ENCODE data around the gene SLC4A11.
"Not testable (repeated sequence)": the region's sequence is repeated elsewhere in the genome, so short reads cannot be mapped to it uniquely, and the experiment has no call there.

SLC4A11 gene

DNA sequence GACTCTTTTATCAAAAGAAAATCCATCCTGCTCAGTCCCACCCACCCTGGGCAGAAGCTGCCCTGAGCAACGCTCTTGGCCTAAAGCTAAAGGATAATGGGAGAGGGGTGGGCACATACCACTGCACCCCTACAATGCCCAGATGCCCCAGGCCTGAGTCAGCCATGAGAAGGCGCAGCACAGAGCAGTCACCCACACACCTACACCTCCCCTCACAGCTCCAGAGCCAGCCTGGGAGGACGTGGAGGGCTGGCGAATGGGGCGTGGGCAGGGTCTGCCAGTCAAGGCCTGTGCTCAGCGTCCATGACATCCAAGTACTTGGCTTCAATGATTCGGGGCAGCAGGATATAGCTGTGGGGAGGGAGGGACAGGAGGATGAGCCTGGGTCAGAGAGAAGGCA is 11.5 kb downstream of the SLC4A11 start:
- no peak for DNase-seq

DNA sequence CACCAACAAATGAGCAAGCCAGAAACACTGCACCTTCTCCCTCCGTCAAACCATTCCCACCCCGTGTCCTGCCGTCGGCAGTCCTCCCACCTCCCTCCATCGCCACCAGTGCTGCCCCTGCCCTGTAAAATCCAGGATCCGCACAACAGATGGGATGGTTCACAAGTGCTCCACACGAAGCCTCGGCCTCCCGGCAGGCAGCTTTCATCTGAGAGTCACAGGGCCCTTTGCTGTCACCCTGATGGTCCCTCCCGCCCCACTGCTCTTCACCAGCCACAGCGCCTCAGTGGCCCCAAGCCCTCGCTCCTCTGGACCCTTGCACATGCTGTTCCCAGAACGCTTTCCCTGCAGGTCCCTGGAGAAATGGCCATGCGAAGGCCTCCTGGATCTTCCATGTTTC is 12.1 kb downstream of the SLC4A11 start:
- DNase-seq: no peak

DNA sequence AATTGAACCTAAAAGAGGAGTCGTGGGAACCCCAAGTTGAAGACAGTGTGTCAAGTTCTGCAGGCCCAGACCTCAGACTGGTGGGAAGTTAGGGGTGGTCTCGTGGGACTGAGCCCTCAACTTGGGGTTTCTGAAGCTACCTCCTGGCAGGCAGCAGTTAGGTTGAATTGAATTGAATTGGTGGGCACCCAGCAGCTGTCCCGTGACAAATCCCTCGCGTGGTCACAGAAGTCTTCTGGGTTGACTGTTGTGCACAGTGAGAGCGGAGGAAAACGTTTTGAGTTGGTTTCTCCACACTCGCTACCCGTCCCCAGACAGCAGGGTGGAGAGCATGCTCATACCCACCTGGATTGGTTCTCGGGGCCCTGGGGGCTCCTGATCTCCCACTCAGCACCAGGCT is 12.9 kb downstream of the SLC4A11 start:
- DNase-seq: no peak

DNA sequence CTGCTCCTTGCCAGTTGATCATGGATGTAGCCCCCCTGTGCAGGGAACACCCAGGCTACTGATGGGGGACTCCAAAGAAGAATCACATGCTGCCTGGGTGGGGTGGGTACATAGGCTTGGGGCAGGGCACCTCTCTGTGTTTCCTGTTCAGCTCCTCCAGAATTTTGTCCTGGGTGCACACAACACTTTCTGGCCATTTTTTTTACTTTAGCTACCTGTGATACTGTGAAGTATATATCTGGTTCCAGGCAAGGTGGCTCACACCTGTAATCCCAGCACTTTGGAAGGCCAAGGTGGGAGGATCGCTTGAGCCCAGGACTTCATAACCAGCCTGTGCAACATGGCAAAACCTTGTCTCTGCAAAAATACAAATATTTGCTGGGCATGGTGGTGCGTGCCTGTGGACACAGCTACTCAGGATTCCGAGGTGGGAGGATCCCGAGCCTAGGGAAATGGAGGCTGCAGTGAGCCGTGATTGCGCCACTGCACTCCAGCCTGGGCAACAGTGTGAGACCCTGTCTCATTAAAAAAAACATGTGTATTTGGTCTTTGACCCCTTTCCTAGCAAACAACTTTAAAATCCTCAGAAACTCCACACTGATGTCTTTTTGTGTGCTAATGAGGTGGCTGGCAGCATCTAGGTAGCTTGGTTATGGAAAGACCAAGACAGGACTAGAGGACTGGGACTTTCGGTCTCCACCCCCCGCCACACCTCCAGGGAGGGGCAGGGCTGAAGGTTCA is 14.1 kb downstream of the SLC4A11 start:
- no peak for DNase-seq

DNA sequence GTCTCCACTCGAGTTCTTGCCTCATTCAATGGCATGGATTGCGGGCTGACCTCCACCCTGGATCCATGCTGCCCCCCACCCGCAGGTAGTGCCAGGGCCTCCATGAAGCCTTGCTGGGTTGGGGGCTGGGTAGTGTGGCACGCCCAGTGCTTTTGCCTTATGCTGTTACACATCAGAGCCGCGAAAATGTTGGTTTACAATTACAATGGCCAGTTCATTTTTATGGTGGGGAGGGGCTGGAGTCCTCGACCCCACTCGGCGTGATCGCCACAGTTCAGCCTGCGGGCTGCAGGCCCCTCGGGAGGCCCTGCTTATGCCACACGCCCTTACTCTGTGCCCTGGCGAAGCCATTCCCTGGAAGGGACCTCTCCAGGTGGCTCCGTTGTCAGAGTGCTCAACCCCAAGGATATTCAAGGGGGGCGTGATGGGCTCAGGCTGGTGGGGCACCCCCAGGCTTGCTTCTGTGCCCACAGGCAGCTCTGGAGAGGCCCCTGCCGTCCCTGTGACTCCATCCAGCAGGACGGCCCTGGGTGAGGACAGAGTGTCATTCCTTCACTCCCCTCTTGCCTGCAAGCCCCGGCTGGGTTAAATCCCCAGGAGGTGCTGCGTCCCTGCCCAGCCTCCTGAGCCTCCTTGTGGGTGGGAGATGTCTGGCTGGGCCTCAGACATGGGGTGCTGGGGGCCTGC is 14.9 kb downstream of the SLC4A11 start:
- no peak for DNase-seq

- DNase-seq: no peak
These were observed 15.4 kb downstream of the SLC4A11 start for GRCh38 chr20:3223651-3223993.

- no peak for DNase-seq
These were observed 16.1 kb downstream of the SLC4A11 start for GRCh38 chr20:3222635-3223600.

DNA sequence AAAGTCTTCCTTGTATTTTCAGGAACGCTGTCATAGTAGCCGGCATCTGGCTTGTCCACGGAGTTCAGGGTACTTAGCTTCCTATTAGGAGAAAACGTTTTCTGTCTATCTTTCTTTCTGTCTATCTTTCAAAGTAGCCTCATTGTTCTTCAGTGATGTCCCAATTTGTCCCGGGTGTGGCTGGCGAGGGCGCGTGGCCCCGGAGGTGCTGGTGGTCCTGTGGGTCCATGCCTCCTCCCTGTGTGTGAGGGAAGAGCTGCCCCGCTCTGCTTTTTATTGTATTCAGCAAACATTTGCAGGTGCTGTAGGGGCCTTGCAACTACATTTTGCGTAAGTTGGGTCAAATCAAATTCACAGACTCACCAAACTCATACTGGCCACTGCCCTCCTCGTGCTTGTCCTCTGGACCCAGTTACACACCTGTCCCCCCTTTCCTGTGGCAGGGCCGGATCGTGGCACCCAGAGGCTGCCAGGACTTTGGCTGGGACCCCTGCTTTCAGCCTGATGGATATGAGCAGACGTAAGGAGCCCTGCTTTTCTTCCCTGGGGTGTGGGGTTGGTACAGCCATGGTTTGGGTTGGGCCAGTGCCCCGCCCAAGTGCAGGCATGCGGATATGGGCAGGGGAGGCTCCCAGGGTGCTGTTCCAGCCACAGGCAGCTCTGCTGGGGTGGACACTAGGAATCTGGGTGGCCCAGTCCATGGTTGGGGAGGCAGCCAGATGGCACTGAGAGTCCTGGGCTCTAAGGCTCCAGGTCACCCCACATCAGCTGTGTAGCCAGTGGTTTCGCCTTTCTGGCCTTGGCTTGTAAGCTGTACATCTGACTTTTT is 17.4 kb downstream of the SLC4A11 start:
- DNase-seq: no peak

GRCh38 chr20:3218307-3218988 is 20.5 kb downstream of the SLC4A11 start:
- peak; percentile 45 for DNase-seq

GRCh38 chr20:3215359-3215917 is 23.6 kb downstream of the SLC4A11 start:
- DNase-seq: not testable (repeated sequence)

GRCh38 chr20:3213226-3213625 is 25.8 kb downstream of the SLC4A11 start:
- DNase-seq: no peak

- DNase-seq: no peak
These were observed 28.6 kb downstream of the SLC4A11 start for GRCh38 chr20:3210346-3210745.

GRCh38 chr20:3209946-3210317 is 29.1 kb downstream of the SLC4A11 start:
- DNase-seq: no peak

DNA sequence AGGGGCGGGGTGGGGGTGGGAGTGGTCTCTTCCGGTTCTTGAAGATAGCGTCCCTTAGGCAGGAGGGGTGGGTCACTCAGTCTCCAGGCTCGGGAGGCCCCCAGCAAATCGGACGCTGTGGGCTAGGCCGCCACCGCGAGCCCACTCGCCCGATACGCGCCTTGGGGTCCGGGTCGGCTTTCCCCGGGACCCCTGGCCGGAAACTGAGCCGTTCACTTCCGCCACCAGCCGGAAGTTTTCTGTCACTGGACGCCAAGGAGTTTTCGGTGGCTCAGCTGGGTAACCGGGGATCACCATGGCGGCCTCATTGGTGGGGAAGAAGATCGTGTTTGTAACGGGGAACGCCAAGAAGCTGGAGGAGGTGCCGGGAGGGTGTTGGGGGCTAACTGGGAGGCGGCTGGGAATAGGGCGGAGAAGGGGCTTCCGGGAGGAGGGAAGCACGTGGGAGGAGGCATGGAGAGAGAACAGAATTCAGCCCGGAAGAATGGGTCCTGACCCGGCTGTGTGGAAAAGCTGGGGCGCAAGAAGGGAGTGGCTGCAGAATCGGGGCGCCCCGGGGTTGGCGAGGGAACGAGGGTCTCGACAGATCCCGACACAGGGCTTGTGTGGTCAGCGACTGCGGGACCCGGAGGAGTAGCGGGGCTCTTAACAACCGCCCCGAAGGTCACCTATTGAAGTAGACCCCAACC is 29.6 kb downstream of the SLC4A11 start, which contains the start of gene ITPA:
Gene ITPA (plus strand): TSS at position 242 of the 689 bp plus-strand sequence. CDS start 54 bp downstream, at position 296.
- DNase-seq: peak; percentile 52

DNA sequence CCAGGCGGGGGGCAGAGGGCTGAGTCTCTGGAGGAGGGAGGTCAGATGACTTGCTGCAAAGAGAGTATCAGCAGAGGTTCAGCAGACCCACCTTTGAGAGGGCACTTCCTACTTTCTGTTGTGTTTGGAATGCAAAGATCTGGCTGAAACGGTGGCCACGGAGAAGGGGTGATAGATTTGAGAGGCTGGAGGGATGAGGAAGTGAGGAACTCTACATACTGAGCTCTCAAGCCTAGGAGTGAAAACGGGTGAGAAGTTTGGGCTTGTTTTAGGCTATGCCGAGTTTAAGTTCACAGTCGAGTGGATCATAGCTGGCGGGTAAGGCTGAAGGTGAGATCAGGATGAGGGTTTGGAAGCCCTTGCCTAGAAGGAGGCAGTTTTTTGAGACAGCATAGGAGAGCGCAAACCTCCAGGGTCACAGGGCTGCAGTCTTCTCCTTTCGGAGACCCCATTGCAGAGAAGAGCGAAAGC is 30.2 kb downstream of the SLC4A11 start:
- DNase-seq: no peak

GRCh38 chr20:3204124-3204794 is 34.7 kb downstream of the SLC4A11 start, which contains the start of gene DDRGK1:
TSS of gene DDRGK1 (minus strand) at chr20:3204682. CDS start at chr20:3204627, 55 bp downstream.
- peak; percentile 82 for DNase-seq

- DNase-seq: no peak
These were observed 35.5 kb downstream of the SLC4A11 start for GRCh38 chr20:3203315-3204123.

GRCh38 chr20:3202965-3203314 is 36.0 kb downstream of the SLC4A11 start:
- no peak for DNase-seq

All from fibroblast of skin of scalp (primary cell).